ENCODE results near the gene SEMA6A. TPM values are rescaled to one million over a fixed set of nuclear protein-coding genes. Genes with fewer than 3 reads are reported as not detected.

SEMA6A gene
- total and polyA plus RNA-seq, 9 of the 15 experiments (the other 6 are each of a cell fraction or from before 2014, with no cell fraction given), result 0.04 to 0.42 (median 0.18) TPM; not detected in 5

GRCh38 chr5:116436674-116437350 is 137.8 kb downstream of the SEMA6A start (continued):
- no peak for TF ChIP-seq FOXP4 (CRISPR knock-in tag; IDR thresholded peaks at IDR 0.05; ENCODE audit: borderline replicate concordance)
- TF ChIP-seq CBX2 (IDR thresholded peaks at IDR 0.05; ENCODE audit: insufficient read depth, low read length, poor library complexity, severe bottlenecking), result no peak
- no peak for TF ChIP-seq MEIS2 (IDR thresholded peaks at IDR 0.05; ENCODE audit: partially characterized antibody)
- TF ChIP-seq ATF1 (CRISPR knock-in tag; IDR thresholded peaks at IDR 0.05), result no peak
- TF ChIP-seq ATF1 (tag; IDR thresholded peaks at IDR 0.05), result no peak
- no peak for TF ChIP-seq ZNF24 (IDR thresholded peaks at IDR 0.05)
- no peak for TF ChIP-seq MCM3 (IDR thresholded peaks at IDR 0.05)
- no peak for TF ChIP-seq ZBTB49 (CRISPR knock-in tag; IDR thresholded peaks at IDR 0.05; ENCODE audit: borderline replicate concordance)
- no peak for TF ChIP-seq ZNF407 (IDR thresholded peaks at IDR 0.05; ENCODE audit: low read depth)
- no peak for TF ChIP-seq EZH2 (IDR thresholded peaks at IDR 0.05; ENCODE audit: borderline replicate concordance, low read depth, low read length)
- TF ChIP-seq CEBPB (tag; IDR thresholded peaks at IDR 0.05), result no peak
- TF ChIP-seq RUNX1 (IDR thresholded peaks at IDR 0.05; ENCODE audit: low read depth), result no peak
- no peak for TF ChIP-seq ZBTB33 (CRISPR knock-in tag; IDR thresholded peaks at IDR 0.05)
- no peak for TF ChIP-seq SUPT5H (IDR thresholded peaks at IDR 0.05)

Measured in K562 (cell line).